UCSD-AML1 (cell line): ENCODE results near the gene ANKRD66.
"Not testable (repeated sequence)": the region's sequence is repeated elsewhere in the genome, so short reads cannot be mapped to it uniquely, and the experiment has no call there.

Source experiments
- DNase-seq: peaks from one replicate; lab custom pipeline; 2025; ENCODE audit not compliant: unreplicated experiment; lab: John Stamatoyannopoulos, UW

Gene ANKRD66

DNA sequence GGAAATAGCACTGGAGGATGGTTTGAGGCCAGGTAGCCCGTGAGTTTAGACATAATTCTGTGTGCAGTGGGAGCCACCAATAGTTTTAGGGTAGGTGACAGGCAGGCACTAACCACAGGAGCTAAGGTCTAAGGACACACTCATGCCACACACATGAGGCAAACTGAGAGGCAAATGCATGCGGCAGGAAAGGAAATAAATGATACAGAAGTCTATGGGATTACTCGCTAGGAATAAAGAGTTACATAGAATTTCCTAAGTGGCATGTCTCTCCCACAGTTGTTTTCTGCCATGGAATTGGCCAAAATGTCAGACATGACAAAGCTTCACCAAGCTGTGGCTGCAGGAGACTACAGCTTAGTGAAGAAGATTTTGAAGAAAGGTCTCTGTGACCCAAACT lies 4.9 kb downstream of the ANKRD66 start:
- DNase-seq, result no peak

DNA sequence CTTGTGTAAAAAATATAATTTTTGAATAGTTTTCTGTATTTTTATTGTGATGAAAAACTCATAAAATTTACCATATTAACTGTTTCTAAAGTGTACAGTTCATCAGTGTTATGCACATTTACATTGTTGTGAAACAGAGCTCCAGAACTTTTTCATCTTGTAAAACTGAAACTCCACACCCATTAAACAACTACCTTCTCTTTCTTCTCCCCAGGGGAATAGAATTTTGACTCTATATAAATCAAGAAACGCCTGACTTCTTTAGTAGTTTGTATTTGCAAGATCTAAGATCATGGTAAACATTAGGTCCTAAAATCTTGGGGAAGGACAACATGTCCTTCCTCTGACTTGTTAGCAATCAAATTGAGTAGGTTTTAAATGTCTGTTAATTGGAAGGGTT lies 9.1 kb downstream of the ANKRD66 start:
- no peak for DNase-seq

GRCh38 chr6:46756469-46757213 lies 9.9 kb downstream of the ANKRD66 start:
- DNase-seq, result no peak

GRCh38 chr6:46757214-46757596 lies 10.5 kb downstream of the ANKRD66 start:
- DNase-seq, result no peak

- DNase-seq, result no peak
Observed at GRCh38 chr6:46758960-46759753, 12.4 kb downstream of the ANKRD66 start.

GRCh38 chr6:46760925-46761324 lies 14.2 kb downstream of the ANKRD66 start:
- DNase-seq, result no peak

- no peak for DNase-seq
Observed at GRCh38 chr6:46763466-46763865, 16.7 kb downstream of the ANKRD66 start.

GRCh38 chr6:46764280-46764679 lies 17.5 kb downstream of the ANKRD66 start:
- not testable (repeated sequence) for DNase-seq

- DNase-seq, result no peak
Observed at GRCh38 chr6:46764961-46765360, 18.2 kb downstream of the ANKRD66 start.

DNA sequence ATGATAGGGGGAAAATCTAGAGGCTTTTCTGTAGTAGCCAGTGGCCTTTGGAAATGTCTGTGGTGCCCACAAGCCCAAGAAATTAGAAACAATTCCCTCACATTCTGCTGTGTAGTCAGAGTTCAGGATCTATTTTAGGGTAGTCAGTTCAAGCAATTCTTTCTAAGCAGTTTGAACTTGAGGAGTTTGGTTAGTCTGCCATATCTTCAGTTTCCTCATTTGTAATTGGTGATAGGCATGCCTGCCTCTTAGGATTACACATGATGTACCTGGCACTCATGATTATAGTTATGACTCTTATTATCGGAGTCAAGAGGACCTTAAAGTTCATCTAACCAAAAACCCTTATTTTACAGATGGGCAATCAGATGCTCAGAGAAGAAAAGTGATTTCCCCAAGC lies 25.3 kb downstream of the ANKRD66 start:
- no peak for DNase-seq

GRCh38 chr6:46772762-46773161 lies 26.0 kb downstream of the ANKRD66 start:
- no peak for DNase-seq

- DNase-seq, result no peak
Observed at GRCh38 chr6:46773201-46773855, 26.6 kb downstream of the ANKRD66 start.

DNA sequence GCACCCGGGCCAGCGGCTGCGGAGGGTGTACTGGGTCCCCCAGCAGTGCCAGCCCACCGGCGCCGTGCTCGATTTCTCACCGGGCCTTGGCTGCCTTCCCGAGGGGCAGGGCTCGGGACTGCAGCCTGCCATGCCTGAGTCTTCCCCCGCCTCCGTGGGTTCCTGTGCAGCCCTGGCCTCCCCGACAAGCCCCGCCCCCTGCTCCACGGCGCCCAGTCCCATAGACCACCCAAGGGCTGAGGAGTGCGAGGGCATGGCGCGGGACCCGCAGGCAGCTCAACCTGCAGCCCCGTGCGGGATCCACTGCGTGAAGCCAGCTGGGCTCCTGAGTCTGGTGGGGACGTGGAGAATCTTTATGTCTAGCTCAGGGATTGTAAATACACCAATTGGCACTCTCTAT lies 28.0 kb downstream of the ANKRD66 start:
- DNase-seq, result not testable (repeated sequence)

DNA sequence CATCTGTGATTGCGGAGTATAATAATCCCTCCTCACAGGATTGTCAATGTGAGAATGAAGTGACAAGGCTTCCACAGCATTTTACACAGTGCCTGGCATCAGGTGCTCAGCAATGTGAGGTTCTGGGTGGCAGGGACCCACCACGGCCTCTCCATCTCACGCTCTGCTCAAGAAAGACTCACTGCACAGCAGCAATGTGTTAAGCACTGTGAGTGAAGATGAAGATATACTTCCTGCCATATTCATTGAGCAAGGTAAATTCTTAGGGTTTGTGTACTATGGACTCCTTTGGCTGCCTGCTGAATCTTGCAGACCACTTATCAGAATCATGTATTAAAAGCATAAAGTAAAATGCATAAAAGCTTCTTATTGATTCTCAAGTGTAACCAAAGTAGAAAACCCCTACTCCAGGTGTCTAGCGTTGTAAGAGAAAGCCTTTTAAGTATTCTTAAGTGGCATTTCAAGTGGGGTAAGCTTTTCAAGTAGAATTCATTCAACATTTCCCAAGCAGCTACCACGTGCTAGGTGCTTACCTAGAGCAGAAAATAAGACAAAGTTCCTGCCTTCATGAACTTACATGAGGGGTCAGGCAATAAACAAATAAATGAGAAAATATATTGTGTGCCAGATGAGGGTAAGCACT lies 29.5 kb downstream of the ANKRD66 start:
- DNase-seq, result no peak

GRCh38 chr6:46777476-46778346 lies 31.0 kb downstream of the ANKRD66 start:
- DNase-seq, result no peak

DNA sequence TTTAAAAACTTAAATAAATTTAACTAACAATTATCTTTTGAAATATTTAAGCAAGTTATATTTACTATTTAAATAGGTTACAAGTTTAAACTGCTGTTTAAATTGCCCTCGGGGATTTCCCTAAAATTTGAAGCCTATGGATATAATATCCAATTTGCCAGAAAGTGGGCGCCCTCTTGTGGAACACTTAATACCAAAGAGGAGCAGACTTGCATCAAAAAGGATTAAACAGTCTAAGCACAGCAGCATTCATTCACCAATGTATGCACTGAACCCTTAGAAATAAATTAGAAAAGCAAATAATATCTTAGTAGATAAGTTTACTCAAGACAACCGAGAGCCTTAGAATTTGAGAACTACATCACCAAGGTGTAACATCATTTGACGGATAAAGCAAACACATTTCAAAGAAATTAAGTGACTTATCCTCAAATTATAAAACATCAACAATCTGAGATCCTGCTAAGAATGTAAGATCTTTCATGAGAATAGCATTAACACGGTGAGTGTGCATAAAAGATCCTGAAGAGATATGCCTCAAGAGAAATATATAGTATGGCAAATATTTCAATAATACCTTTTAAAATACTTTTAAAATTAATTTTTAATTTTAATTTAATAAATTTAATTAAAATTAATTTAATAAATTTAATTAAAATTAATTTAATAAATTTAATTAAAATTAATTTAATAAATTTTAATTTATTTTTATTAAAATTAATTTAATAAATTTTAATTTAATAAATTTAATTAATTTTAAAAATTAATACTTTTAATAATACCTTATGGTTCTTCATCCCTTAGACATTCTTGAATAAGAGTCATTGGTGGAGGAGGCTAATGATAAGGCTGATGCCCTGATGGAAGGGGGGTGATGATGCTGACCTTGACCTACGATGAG lies 35.0 kb downstream of the ANKRD66 start:
- no peak for DNase-seq

- no peak for DNase-seq
Observed at GRCh38 chr6:46784535-46784934, 37.8 kb downstream of the ANKRD66 start.

DNA sequence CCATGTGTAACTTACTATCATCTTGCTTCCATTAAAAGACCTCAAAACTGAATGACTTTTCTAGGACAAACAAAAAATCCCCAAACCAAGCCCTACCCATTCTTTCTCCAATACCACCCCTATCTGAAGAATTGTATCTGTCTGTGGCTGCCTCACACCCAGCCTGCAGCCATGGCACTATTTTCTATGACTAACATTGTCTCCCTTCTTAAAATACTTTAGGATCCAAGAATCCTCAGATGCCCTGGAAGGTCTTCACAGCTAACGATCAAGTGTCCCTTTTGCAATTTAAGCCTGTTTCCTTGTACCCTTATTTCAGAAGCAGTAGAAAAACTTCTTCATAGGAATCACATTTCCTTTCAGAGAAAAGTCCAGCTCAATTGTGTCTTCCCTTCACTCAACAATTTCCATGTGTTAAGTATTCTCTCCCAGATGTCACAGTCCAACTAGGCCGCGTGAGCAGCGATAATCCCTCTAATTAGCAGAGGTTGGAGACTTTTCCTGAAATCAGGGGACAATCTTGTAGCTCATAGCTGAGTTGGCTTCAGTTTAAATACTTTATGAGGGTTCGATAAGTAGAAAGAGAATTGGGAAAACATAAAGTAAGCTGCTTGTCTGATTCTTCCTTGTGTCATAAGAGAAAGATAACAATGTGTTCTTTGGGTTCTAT lies 41.3 kb downstream of the ANKRD66 start:
- DNase-seq, result no peak

GRCh38 chr6:46788791-46789190 lies 42.1 kb downstream of the ANKRD66 start:
- DNase-seq, result no peak
